H1 (cell line): ENCODE measurements around the gene TEAD4.

ENCODE experiments used
- CTBP2 ChIP-seq: IDR thresholded peaks from 2 replicates; pipeline ENCODE4 v1.7.0; 2011; ENCODE audit warnings: borderline replicate concordance, mild to moderate bottlenecking, moderate library complexity, mixed read lengths, low read length; ENCODE audit not compliant: insufficient read depth, insufficient read length
- EZH2 ChIP-seq: fragments of 200-600 bp; sonication (generic); IDR thresholded peaks from 2 replicates; pipeline ENCODE4 v1.7.1; 2012; ENCODE audit warnings: low read depth, mild to moderate bottlenecking, moderate library complexity, low read length, inconsistent platforms; ENCODE audit not compliant: severe bottlenecking
- KDM5A ChIP-seq: fragments of 200-600 bp; IDR thresholded peaks from 2 replicates; pipeline ENCODE4 v1.7.1; 2012; ENCODE audit warnings: mild to moderate bottlenecking, low read length, inconsistent platforms, mixed read lengths
- PHF8 ChIP-seq: fragments of 200-600 bp; sonication (generic); conservative IDR thresholded peaks from 2 replicates; pipeline ENCODE4 v1.7.1; 2012; ENCODE audit warnings: low read depth, mild to moderate bottlenecking, inconsistent platforms, low read length, moderate library complexity
- POLR2A ChIP-seq, 2 experiments: IDR thresholded peaks; 1 replicate in 1 of 2; 2 replicates in 1 of 2; pipeline ENCODE4 v1.6.1; 2011; ENCODE audit warnings: low read depth in 2 of 2, low read length in 2 of 2, mild to moderate bottlenecking in 2 of 2; ENCODE audit errors: control extremely low read depth in 1 of 2
- RFX5 ChIP-seq: IDR thresholded peaks from 2 replicates; pipeline ENCODE4 v1.6.1; 2011; ENCODE audit warnings: low read depth, low read length, improper control_type of control experiment, borderline replicate concordance
- SP1 ChIP-seq: IDR thresholded peaks from 2 replicates; pipeline ENCODE4 v1.6.1; 2011; ENCODE audit warnings: low read depth, low read length
- TAF1 ChIP-seq: IDR thresholded peaks from 2 replicates; pipeline ENCODE4 v1.6.1; 2011; ENCODE audit warnings: mild to moderate bottlenecking, low read depth, low read length
- YY1 ChIP-seq: IDR thresholded peaks from 2 replicates; pipeline ENCODE4 v1.6.1; 2011; ENCODE audit warnings: low read depth, mild to moderate bottlenecking, low read length
- TF ChIP-seq, protein P1 (sequence below), 3 experiments: IDR thresholded peaks; 1 replicate in 2 of 3; 2 replicates in 1 of 3; pipeline versions ENCODE4 v1.5.1 to v1.6.1; 2011; ENCODE audit warnings: low read length in 3 of 3, mild to moderate bottlenecking in 3 of 3, inconsistent platforms in 2 of 3, low read depth in 1 of 3, moderate library complexity in 1 of 3; ENCODE audit not compliant: insufficient read depth in 1 of 3; ENCODE audit errors: control extremely low read depth in 1 of 3

DNA sequence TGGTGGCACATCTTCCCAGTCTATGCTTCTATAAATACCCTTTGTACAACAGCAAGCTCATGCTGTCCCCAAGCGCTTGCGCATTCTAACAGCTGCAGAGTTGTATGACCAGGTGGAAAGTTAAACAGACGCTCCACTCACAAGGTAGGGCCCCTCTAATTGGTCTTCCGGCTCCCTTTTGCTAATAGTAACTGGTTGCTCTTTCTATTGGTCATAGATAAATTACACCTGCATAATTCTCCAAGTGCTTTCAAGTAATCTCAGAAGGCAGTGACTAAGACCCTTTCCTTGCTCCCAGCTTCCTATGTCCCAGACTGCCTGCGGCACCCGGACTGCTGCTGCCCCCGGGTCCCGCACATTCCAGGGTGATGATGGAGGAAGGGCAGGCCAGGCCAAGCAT is 111.9 kb downstream of the TEAD4 start:
- TF ChIP-seq EZH2, result no peak
- TF ChIP-seq POLR2A (IDR thresholded peaks at IDR 0.05; ENCODE audit: control extremely low read depth in 1 of 2, low read depth in 2 of 2, low read length in 2 of 2), result no peak
- no peak for TF ChIP-seq SP1
- TF ChIP-seq KDM5A, result no peak
- TF ChIP-seq, protein P1, sequence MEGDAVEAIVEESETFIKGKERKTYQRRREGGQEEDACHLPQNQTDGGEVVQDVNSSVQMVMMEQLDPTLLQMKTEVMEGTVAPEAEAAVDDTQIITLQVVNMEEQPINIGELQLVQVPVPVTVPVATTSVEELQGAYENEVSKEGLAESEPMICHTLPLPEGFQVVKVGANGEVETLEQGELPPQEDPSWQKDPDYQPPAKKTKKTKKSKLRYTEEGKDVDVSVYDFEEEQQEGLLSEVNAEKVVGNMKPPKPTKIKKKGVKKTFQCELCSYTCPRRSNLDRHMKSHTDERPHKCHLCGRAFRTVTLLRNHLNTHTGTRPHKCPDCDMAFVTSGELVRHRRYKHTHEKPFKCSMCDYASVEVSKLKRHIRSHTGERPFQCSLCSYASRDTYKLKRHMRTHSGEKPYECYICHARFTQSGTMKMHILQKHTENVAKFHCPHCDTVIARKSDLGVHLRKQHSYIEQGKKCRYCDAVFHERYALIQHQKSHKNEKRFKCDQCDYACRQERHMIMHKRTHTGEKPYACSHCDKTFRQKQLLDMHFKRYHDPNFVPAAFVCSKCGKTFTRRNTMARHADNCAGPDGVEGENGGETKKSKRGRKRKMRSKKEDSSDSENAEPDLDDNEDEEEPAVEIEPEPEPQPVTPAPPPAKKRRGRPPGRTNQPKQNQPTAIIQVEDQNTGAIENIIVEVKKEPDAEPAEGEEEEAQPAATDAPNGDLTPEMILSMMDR (IDR thresholded peaks at IDR 0.05; ENCODE audit: control extremely low read depth in 1 of 3, insufficient read depth in 1 of 3, low read depth in 1 of 3, low read length in 3 of 3), result no peak
- TF ChIP-seq CTBP2, result no peak
- no peak for TF ChIP-seq PHF8
- no peak for TF ChIP-seq YY1
- no peak for TF ChIP-seq RFX5
- no peak for TF ChIP-seq TAF1
